ENCODE results near the gene MPND. TPM values are rescaled to one million over a fixed set of nuclear protein-coding genes. Genes with fewer than 3 reads are reported as not detected.

MPND gene
- total RNA-seq, 1 experiment from 2014 or later = 24.3 TPM

GRCh38 chr19:4326837-4327251, 16.5 kb upstream of the MPND start (continued):
- no peak for TF ChIP-seq ZBTB33 (IDR thresholded peaks at IDR 0.05; ENCODE audit: extremely low read depth, insufficient replicate concordance, low read length)
- TF ChIP-seq EGR1 (IDR thresholded peaks at IDR 0.05; ENCODE audit: low read depth) = no peak
- no peak for TF ChIP-seq SRF (IDR thresholded peaks at IDR 0.05; ENCODE audit: low read depth)
- no peak for TF ChIP-seq EZH2phosphoT487 (IDR thresholded peaks at IDR 0.05; ENCODE audit: borderline replicate concordance)

- H3K4me3 ChIP-seq (replicated peaks in 1 of 2; ENCODE audit: low read depth in 1 of 2, low read length in 2 of 2) = peak overlapping the region in 1 of 2 experiments; percentile 10; a peak in 1 of 4 replicates
- H2AFZ ChIP-seq (ENCODE audit: low read depth, low read length, poor library complexity, severe bottlenecking) = no peak overlapping the region
- ChIA-PET CTCF (interaction anchor here (1.0 to 1.3 kb wide), 3 partner anchors 16 to 73 kb away, joined by 3 to 8 read pairs (median 8); partner anchors contain the start of genes MPND and SH3GL1), RAD21 (ENCODE audit: low non-redundant PET in 1 of 2, low total read pairs in 2 of 2, uncharacterized antibody in 2 of 2, unreplicated experiment in 2 of 2) (interaction anchor here in 1 of 2 experiments (0.5 kb wide), 1 partner anchor 433 kb away, joined by 3 read pairs; no protein-coding TSS in a partner anchor), POLR2A (interaction anchor here (0.9 kb wide), 1 partner anchor 15 kb away, joined by 3 read pairs; no protein-coding TSS in a partner anchor)
- DNase-seq (ENCODE audit: low read depth, low spot score) (no peak), ATAC-seq (peak; percentile 41)
- H3K9ac ChIP-seq (ENCODE audit: low read length) = no peak overlapping the region
- BruUV-seq (replicated peaks) = no TSS peak
- H3K27ac ChIP-seq (ENCODE audit: low read depth, low read length) = peak overlapping the region; percentile 63; the same call in 1 of the 2 replicates
- H3K4me1 ChIP-seq (ENCODE audit: control insufficient read depth in 1 of 2, insufficient read depth in 2 of 2, low read length in 2 of 2) = peaks cover 7 to 20% of the 10 kb centered on the region in 2 experiments
- H3K27me3 ChIP-seq (ENCODE audit: insufficient read depth, low read length) = no peaks in the 10 kb centered on the region
- no peaks in the 10 kb centered on the region for H3K36me3 ChIP-seq (ENCODE audit: control insufficient read depth in 1 of 2, insufficient read depth in 2 of 2, low read length in 2 of 2)
- H3K79me2 ChIP-seq (ENCODE audit: insufficient read depth, low read length) = no peaks in the 10 kb centered on the region; the same call in 1 of the 2 replicates
- H4K20me1 ChIP-seq (ENCODE audit: insufficient read depth) = no peaks in the 10 kb centered on the region
- no peaks in the 10 kb centered on the region for H3K9me3 ChIP-seq (ENCODE audit: control insufficient read depth in 1 of 2, insufficient read depth in 1 of 2, low read depth in 1 of 2, low read length in 2 of 2)
- intact Hi-C loops (cut with micrococcal nuclease) = no loop called here
- H3K9me2 ChIP-seq (ENCODE audit: insufficient read depth) = no peaks in the 10 kb centered on the region
- peak overlapping the region; percentile 40 for H3K4me2 ChIP-seq (ENCODE audit: low read length)
- TF ChIP-seq RAD21 (IDR thresholded peaks at IDR 0.05; ENCODE audit: low read depth) (no peak), SIN3A (IDR thresholded peaks at IDR 0.05; ENCODE audit: low read depth) (no peak), EGR1 (IDR thresholded peaks at IDR 0.05; ENCODE audit: low read depth) (no peak), ELF1 (IDR thresholded peaks at IDR 0.05; ENCODE audit: borderline replicate concordance, low read depth) (no peak), POLR2AphosphoS5 (IDR thresholded peaks at IDR 0.05; ENCODE audit: low read depth, low read length) (no peak), ZFX (IDR thresholded peaks at IDR 0.05) (no peak), ZNF274 (IDR thresholded peaks at IDR 0.05; ENCODE audit: low read depth, low read length) (no peak), SRF (IDR thresholded peaks at IDR 0.05; ENCODE audit: low read depth) (no peak), CTCF (IDR thresholded peaks at IDR 0.05 in 2 of 3, conservative IDR thresholded peaks at IDR 0.05 in 1 of 3; ENCODE audit: borderline replicate concordance in 1 of 3, insufficient read depth in 1 of 3, low read depth in 2 of 3, low read length in 2 of 3) (no peak), FOSL1 (IDR thresholded peaks at IDR 0.05; ENCODE audit: low read depth) (no peak), REST (IDR thresholded peaks at IDR 0.05; ENCODE audit: low read depth) (no peak), MAX (IDR thresholded peaks at IDR 0.05) (no peak), CBX3 (IDR thresholded peaks at IDR 0.05; ENCODE audit: low read depth) (no peak), ATF3 (IDR thresholded peaks at IDR 0.05) (no peak), EZH2 (IDR thresholded peaks at IDR 0.05) (no peak)
Measured at GRCh38 chr19:4327252-4327876, 16.0 kb upstream of the MPND start.
